ENCODE measurements around the gene LANCL2.

- no peak for TF ChIP-seq CTCF (IDR thresholded peaks at IDR 0.05; ENCODE audit: insufficient read depth, low read length, poor library complexity, severe bottlenecking)
- no peak for TF ChIP-seq EZH2phosphoT487 (conservative IDR thresholded peaks at IDR 0.05; ENCODE audit: low read length)
These were observed 14.1 kb downstream of the LANCL2 start for GRCh38 chr7:55379285-55379684.

Data from SU-DHL-6 (cell line).